ENCODE results near the gene GPT2. TPM values are rescaled to one million over a fixed set of nuclear protein-coding genes. Genes with fewer than 3 reads are reported as not detected.

The GPT2 gene
- total RNA-seq, 2 donors from 2014 or later: 14.0 to 24.5 TPM

Other genes with a start within 250 kb of the GPT2 start
- gene VPS35, start 195.2 kb upstream of the GPT2 start, total RNA-seq: 10 to 100 TPM; 68.0 to 74.0 TPM
- gene ORC6, start 194.7 kb upstream of the GPT2 start, total RNA-seq: 1 to 10 TPM; 2.0 to 2.1 TPM
- 100 to 1,000 TPM; 230 to 333 TPM for gene MYLK3, start 136.0 kb upstream of the GPT2 start, total RNA-seq
- 10 to 100 TPM in 1 of 2 donors, 1 to 10 TPM in 1; 8.6 to 10.2 TPM for gene C16orf87, start 53.2 kb upstream of the GPT2 start, total RNA-seq
- 10 to 100 TPM; 79.1 to 94.9 TPM for gene DNAJA2, start 89.3 kb downstream of the GPT2 start, total RNA-seq